Measurements from ENCODE around the gene TRAF3.

The TRAF3 gene

GRCh38 chr14:102856179-102856578, 78.9 kb downstream of the TRAF3 start:
- Histone ChIP-seq H3K79me2 (ENCODE audit: control insufficient read depth, insufficient read depth, low read length, poor library complexity) (no peaks in the 10 kb centered on the region), H3K14ac (ENCODE audit: low read length) (no peak overlapping the region), H3K4me3 (ENCODE audit: low read depth, low read length) (no peak overlapping the region), H3K9me3 (ENCODE audit: insufficient read depth, low read depth, low read length) (no peaks in the 10 kb centered on the region), H2BK12ac (ENCODE audit: low read length) (no peak overlapping the region), H4K12ac (ENCODE audit: low read depth, low read length) (no peak overlapping the region), H2AFZ (ENCODE audit: insufficient read depth, low read length, poor library complexity) (no peak overlapping the region), H3K27me3 (ENCODE audit: insufficient read depth, low read length) (no peaks in the 10 kb centered on the region), H3K23ac (ENCODE audit: low read length) (no peak overlapping the region), H4K8ac (ENCODE audit: low read depth, low read length) (no peak overlapping the region), H4K91ac (ENCODE audit: low read depth, low read length) (no peak overlapping the region), H3K4me2 (ENCODE audit: low read length) (no peak overlapping the region), H3K27ac (ENCODE audit: low read depth, low read length) (no peak overlapping the region), H3K4ac (ENCODE audit: low read depth, low read length) (no peak overlapping the region), H3K4me1 (ENCODE audit: control insufficient read depth in 1 of 2, insufficient read depth in 2 of 2, low read length in 2 of 2) (no peaks in the 10 kb centered on the region), H2BK5ac (ENCODE audit: low read depth, low read length, poor library complexity) (no peak overlapping the region), H2AK5ac (ENCODE audit: low read length) (no peak overlapping the region), H3K36me3 (ENCODE audit: control insufficient read depth in 1 of 2, insufficient read depth in 2 of 2, low read length in 2 of 2) (peaks cover 0 to 2% of the 10 kb centered on the region in 2 experiments), H3K9ac (ENCODE audit: low read length) (no peak overlapping the region), H3K18ac (ENCODE audit: low read length) (no peak overlapping the region), H3K79me1 (ENCODE audit: low read length) (no peaks in the 10 kb centered on the region), H2BK120ac (ENCODE audit: insufficient read depth, low read length, poor library complexity) (no peak overlapping the region)
- no peak for DNase-seq
- WGBS (ENCODE audit: extremely low coverage, insufficient coverage, insufficient read length) = no CpG with 5 or more reads among the region's 2 CpGs

- Histone ChIP-seq H3K4me2 (ENCODE audit: low read length) (no peak overlapping the region), H3K9me3 (ENCODE audit: insufficient read depth, low read depth, low read length) (no peaks in the 10 kb centered on the region), H2AFZ (ENCODE audit: insufficient read depth, low read length, poor library complexity) (no peak overlapping the region), H3K79me2 (ENCODE audit: control insufficient read depth, insufficient read depth, low read length, poor library complexity) (no peaks in the 10 kb centered on the region), H3K23ac (ENCODE audit: low read length) (no peak overlapping the region), H4K12ac (ENCODE audit: low read depth, low read length) (no peak overlapping the region), H3K36me3 (ENCODE audit: control insufficient read depth in 1 of 2, insufficient read depth in 2 of 2, low read length in 2 of 2) (peaks cover 0 to 2% of the 10 kb centered on the region in 2 experiments), H3K9ac (ENCODE audit: low read length) (no peak overlapping the region), H4K8ac (ENCODE audit: low read depth, low read length) (no peak overlapping the region), H3K79me1 (ENCODE audit: low read length) (no peaks in the 10 kb centered on the region), H2BK5ac (ENCODE audit: low read depth, low read length, poor library complexity) (no peak overlapping the region), H3K18ac (ENCODE audit: low read length) (no peak overlapping the region), H2BK12ac (ENCODE audit: low read length) (no peak overlapping the region), H3K27ac (ENCODE audit: low read depth, low read length) (no peak overlapping the region), H4K91ac (ENCODE audit: low read depth, low read length) (no peak overlapping the region), H2AK5ac (ENCODE audit: low read length) (no peak overlapping the region), H3K27me3 (ENCODE audit: insufficient read depth, low read length) (no peaks in the 10 kb centered on the region), H3K4me1 (ENCODE audit: control insufficient read depth in 1 of 2, insufficient read depth in 2 of 2, low read length in 2 of 2) (no peaks in the 10 kb centered on the region), H3K4ac (ENCODE audit: low read depth, low read length) (no peak overlapping the region), H3K4me3 (ENCODE audit: low read depth, low read length) (no peak overlapping the region), H2BK120ac (ENCODE audit: insufficient read depth, low read length, poor library complexity) (no peak overlapping the region), H3K14ac (ENCODE audit: low read length) (no peak overlapping the region)
- WGBS (ENCODE audit: extremely low coverage, insufficient coverage, insufficient read length) = no CpG with 5 or more reads among the region's 2 CpGs
- DNase-seq = no peak
These were observed 80.2 kb downstream of the TRAF3 start for GRCh38 chr14:102857444-102857843.

GRCh38 chr14:102859911-102860310, 82.7 kb downstream of the TRAF3 start:
- no peak overlapping the region for H4K12ac ChIP-seq (ENCODE audit: low read depth, low read length)
- H4K91ac ChIP-seq (ENCODE audit: low read depth, low read length) = no peak overlapping the region
- no peak overlapping the region for H3K4me2 ChIP-seq (ENCODE audit: low read length)
- no peak overlapping the region for H2BK120ac ChIP-seq (ENCODE audit: insufficient read depth, low read length, poor library complexity)
- no peaks in the 10 kb centered on the region for H3K9me3 ChIP-seq (ENCODE audit: insufficient read depth, low read depth, low read length)
- no peak overlapping the region for H2BK5ac ChIP-seq (ENCODE audit: low read depth, low read length, poor library complexity)
- no peak overlapping the region for H3K23ac ChIP-seq (ENCODE audit: low read length)
- H3K27me3 ChIP-seq (ENCODE audit: insufficient read depth, low read length) = no peaks in the 10 kb centered on the region
- DNase-seq = no peak
- peaks cover 0 to 2% of the 10 kb centered on the region in 2 experiments for H3K36me3 ChIP-seq (ENCODE audit: control insufficient read depth in 1 of 2, insufficient read depth in 2 of 2, low read length in 2 of 2)
- H3K4me3 ChIP-seq (ENCODE audit: low read depth, low read length) = no peak overlapping the region
- H3K27ac ChIP-seq (ENCODE audit: low read depth, low read length) = no peak overlapping the region
- no peak overlapping the region for H4K8ac ChIP-seq (ENCODE audit: low read depth, low read length)
- H3K79me2 ChIP-seq (ENCODE audit: control insufficient read depth, insufficient read depth, low read length, poor library complexity) = no peaks in the 10 kb centered on the region
- no peaks in the 10 kb centered on the region for H3K79me1 ChIP-seq (ENCODE audit: low read length)
- H3K4ac ChIP-seq (ENCODE audit: low read depth, low read length) = no peak overlapping the region
- no peak overlapping the region for H3K9ac ChIP-seq (ENCODE audit: low read length)
- WGBS (ENCODE audit: extremely low coverage, insufficient coverage, insufficient read length) = no CpG with 5 or more reads among the region's 1 CpG
- no peak overlapping the region for H3K14ac ChIP-seq (ENCODE audit: low read length)
- no peak overlapping the region for H2BK12ac ChIP-seq (ENCODE audit: low read length)
- no peak overlapping the region for H3K18ac ChIP-seq (ENCODE audit: low read length)
- H3K4me1 ChIP-seq (ENCODE audit: control insufficient read depth in 1 of 2, insufficient read depth in 2 of 2, low read length in 2 of 2) = peaks cover 3% of the 10 kb centered on the region in 2 experiments
- no peak overlapping the region for H2AK5ac ChIP-seq (ENCODE audit: low read length)
- H2AFZ ChIP-seq (ENCODE audit: insufficient read depth, low read length, poor library complexity) = no peak overlapping the region

DNA sequence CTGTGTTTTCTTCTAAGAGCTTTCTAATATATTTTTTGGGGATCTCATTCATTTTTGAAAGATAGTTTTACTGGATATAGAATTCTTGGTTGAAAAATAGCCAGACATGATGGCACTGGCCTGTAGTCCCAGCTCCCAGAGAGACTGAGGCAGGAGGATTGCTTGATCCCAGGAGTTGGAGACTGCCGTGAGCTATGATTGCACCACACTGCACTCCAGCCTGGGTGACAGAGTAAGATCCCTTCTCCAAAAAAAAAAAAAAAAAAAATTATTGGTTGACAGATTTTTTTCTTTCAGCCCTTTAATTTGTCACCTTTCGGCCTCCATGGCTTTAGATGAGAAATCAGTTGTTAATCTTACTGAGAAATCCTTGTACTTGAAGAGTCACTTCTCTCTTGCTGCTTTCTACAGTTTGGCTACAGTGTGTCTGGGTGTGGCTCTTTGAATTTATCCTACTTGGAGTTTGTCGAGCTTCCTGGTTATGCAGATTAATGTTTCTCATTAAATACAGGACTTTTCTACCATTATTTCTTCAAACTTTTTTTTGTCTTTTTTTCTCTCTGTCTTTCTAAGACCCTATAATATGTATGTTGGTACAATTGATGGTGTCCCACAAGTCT, 85.0 kb downstream of the TRAF3 start:
- DNase-seq = no peak

More for the DNA sequence above, 85.0 kb downstream of the TRAF3 start:
- Histone ChIP-seq H3K4me1 (ENCODE audit: control insufficient read depth in 1 of 2, insufficient read depth in 2 of 2, low read length in 2 of 2) (peaks cover 3% of the 10 kb centered on the region in 2 experiments), H2AK5ac (ENCODE audit: low read length) (no peak overlapping the region), H2BK12ac (ENCODE audit: low read length) (no peak overlapping the region), H3K9ac (ENCODE audit: low read length) (no peak overlapping the region), H3K4me3 (ENCODE audit: low read depth, low read length) (no peak overlapping the region), H3K27ac (ENCODE audit: low read depth, low read length) (no peak overlapping the region), H3K79me1 (ENCODE audit: low read length) (no peaks in the 10 kb centered on the region), H3K18ac (ENCODE audit: low read length) (no peak overlapping the region), H2BK120ac (ENCODE audit: insufficient read depth, low read length, poor library complexity) (no peak overlapping the region), H3K4me2 (ENCODE audit: low read length) (no peak overlapping the region), H3K27me3 (ENCODE audit: insufficient read depth, low read length) (no peaks in the 10 kb centered on the region), H2AFZ (ENCODE audit: insufficient read depth, low read length, poor library complexity) (no peak overlapping the region), H3K9me3 (ENCODE audit: insufficient read depth, low read depth, low read length) (no peaks in the 10 kb centered on the region), H3K23ac (ENCODE audit: low read length) (no peak overlapping the region), H4K91ac (ENCODE audit: low read depth, low read length) (no peak overlapping the region), H2BK5ac (ENCODE audit: low read depth, low read length, poor library complexity) (no peak overlapping the region), H4K12ac (ENCODE audit: low read depth, low read length) (no peak overlapping the region), H3K14ac (ENCODE audit: low read length) (no peak overlapping the region), H3K79me2 (ENCODE audit: control insufficient read depth, insufficient read depth, low read length, poor library complexity) (no peaks in the 10 kb centered on the region), H3K36me3 (ENCODE audit: control insufficient read depth in 1 of 2, insufficient read depth in 2 of 2, low read length in 2 of 2) (peaks cover 0 to 2% of the 10 kb centered on the region in 2 experiments), H3K4ac (ENCODE audit: low read depth, low read length) (no peak overlapping the region), H4K8ac (ENCODE audit: low read depth, low read length) (no peak overlapping the region)
- WGBS (ENCODE audit: extremely low coverage, insufficient coverage, insufficient read length) = no CpG with 5 or more reads among the region's 3 CpGs
